ENCODE measurements around the gene AKT3. TPM values are rescaled to one million over a fixed set of nuclear protein-coding genes. Genes with fewer than 3 reads are reported as not detected.

Gene AKT3
- total RNA-seq, 2 experiments from 2014 or later, result 29.3 to 34.6 TPM

- intact Hi-C loops (cut with DNase I, micrococcal nuclease), result loop anchor here in 1 of 2 experiments (10.0 kb wide), 1 partner anchor 804 kb away; no protein-coding TSS in a partner anchor
- Mint-ChIP-seq H3K9me3 (ENCODE audit: low read depth) (no peaks in the 10 kb centered on the region), H3K4me1 (peaks cover 10% of the 10 kb centered on the region), H3K27me3 (no peaks in the 10 kb centered on the region), H3K27ac (no peak overlapping the region), H3K4me3 (no peak overlapping the region), H3K36me3 (ENCODE audit: low read depth) (no peaks in the 10 kb centered on the region)
- DNase-seq (no peak), ATAC-seq (no peak)
- ChIA-PET CTCF (no interaction called here), POLR2A (no interaction called here)
Measured at GRCh38 chr1:243471026-243471685, 378.9 kb downstream of the AKT3 start.

- Mint-ChIP-seq H3K4me1 (peaks cover 10% of the 10 kb centered on the region), H3K4me3 (no peak overlapping the region), H3K27ac (no peak overlapping the region), H3K36me3 (ENCODE audit: low read depth) (no peaks in the 10 kb centered on the region), H3K27me3 (no peaks in the 10 kb centered on the region), H3K9me3 (ENCODE audit: low read depth) (no peaks in the 10 kb centered on the region)
- intact Hi-C loops (cut with DNase I, micrococcal nuclease), result loop anchor here in 1 of 2 experiments (10.0 kb wide), 1 partner anchor 804 kb away; no protein-coding TSS in a partner anchor
- POLR2A ChIA-PET, result no interaction called here
- ATAC-seq (no peak), DNase-seq (no peak)
- CTCF ChIA-PET, result no interaction called here
Measured at GRCh38 chr1:243470502-243470901, 379.5 kb downstream of the AKT3 start.

- intact Hi-C loops (cut with DNase I, micrococcal nuclease), result no loop called here
- peaks cover 10% of the 10 kb centered on the region for H3K4me1 Mint-ChIP-seq
- no peak overlapping the region for H3K27ac Mint-ChIP-seq
- DNase-seq, result no peak
- no peak overlapping the region for H3K4me3 Mint-ChIP-seq
- no peak for ATAC-seq
- no peaks in the 10 kb centered on the region for H3K9me3 Mint-ChIP-seq (ENCODE audit: low read depth)
- ChIA-PET CTCF (interaction anchor here (0.6 kb wide), 1 partner anchor 410 kb away, joined by 3 read pairs; no protein-coding TSS in a partner anchor), POLR2A (no interaction called here)
- H3K36me3 Mint-ChIP-seq (ENCODE audit: low read depth), result no peaks in the 10 kb centered on the region
- no peaks in the 10 kb centered on the region for H3K27me3 Mint-ChIP-seq
Measured at GRCh38 chr1:243469497-243469896, 380.5 kb downstream of the AKT3 start.

- H3K4me1 Mint-ChIP-seq, result no peaks in the 10 kb centered on the region
- peaks cover 3% of the 10 kb centered on the region for H3K36me3 Mint-ChIP-seq (ENCODE audit: low read depth)
- no peak overlapping the region for H3K4me3 Mint-ChIP-seq
- no peak for DNase-seq
- intact Hi-C loops (cut with DNase I, micrococcal nuclease), result no loop called here
- H3K9me3 Mint-ChIP-seq (ENCODE audit: low read depth), result no peaks in the 10 kb centered on the region
- H3K27ac Mint-ChIP-seq, result no peak overlapping the region
- H3K27me3 Mint-ChIP-seq, result no peaks in the 10 kb centered on the region
- no peak for ATAC-seq
- CTCF ChIA-PET, result interaction anchor here (0.9 kb wide), 1 partner anchor 527 kb away, joined by 3 read pairs; no protein-coding TSS in a partner anchor
- POLR2A ChIA-PET, result no interaction called here
Measured at GRCh38 chr1:243465738-243466137, 384.3 kb downstream of the AKT3 start.

DNA sequence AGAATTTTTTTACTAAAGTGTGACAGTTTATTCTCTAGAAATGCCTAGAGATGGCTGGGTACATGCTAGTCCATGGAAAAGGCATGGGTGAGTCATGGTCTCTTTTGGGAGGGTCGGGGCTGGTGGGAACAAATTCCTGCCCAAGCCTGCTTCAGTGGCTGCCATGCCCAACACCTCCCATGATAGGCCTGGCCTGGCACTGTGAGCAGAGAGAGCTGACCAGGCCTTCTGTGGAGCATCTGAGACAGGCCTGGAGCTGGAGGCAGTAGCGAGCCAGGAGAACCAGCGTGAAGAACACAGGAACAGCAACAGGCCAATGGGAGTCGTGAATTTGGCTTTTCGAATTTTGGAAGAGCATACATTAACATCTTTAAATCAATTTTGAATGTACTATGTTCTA lies 385.0 kb downstream of the AKT3 start:
- H3K4me1 Mint-ChIP-seq, result no peaks in the 10 kb centered on the region
- no peaks in the 10 kb centered on the region for H3K27me3 Mint-ChIP-seq
- no peak overlapping the region for H3K4me3 Mint-ChIP-seq
- intact Hi-C loops (cut with DNase I, micrococcal nuclease), result no loop called here
- H3K9me3 Mint-ChIP-seq (ENCODE audit: low read depth), result no peaks in the 10 kb centered on the region
- peak overlapping the region; percentile 37 for H3K27ac Mint-ChIP-seq
- ChIA-PET POLR2A (no interaction called here), CTCF (no interaction called here)
- DNase-seq (no peak), ATAC-seq (no peak)
- peaks cover 3% of the 10 kb centered on the region for H3K36me3 Mint-ChIP-seq (ENCODE audit: low read depth)

DNA sequence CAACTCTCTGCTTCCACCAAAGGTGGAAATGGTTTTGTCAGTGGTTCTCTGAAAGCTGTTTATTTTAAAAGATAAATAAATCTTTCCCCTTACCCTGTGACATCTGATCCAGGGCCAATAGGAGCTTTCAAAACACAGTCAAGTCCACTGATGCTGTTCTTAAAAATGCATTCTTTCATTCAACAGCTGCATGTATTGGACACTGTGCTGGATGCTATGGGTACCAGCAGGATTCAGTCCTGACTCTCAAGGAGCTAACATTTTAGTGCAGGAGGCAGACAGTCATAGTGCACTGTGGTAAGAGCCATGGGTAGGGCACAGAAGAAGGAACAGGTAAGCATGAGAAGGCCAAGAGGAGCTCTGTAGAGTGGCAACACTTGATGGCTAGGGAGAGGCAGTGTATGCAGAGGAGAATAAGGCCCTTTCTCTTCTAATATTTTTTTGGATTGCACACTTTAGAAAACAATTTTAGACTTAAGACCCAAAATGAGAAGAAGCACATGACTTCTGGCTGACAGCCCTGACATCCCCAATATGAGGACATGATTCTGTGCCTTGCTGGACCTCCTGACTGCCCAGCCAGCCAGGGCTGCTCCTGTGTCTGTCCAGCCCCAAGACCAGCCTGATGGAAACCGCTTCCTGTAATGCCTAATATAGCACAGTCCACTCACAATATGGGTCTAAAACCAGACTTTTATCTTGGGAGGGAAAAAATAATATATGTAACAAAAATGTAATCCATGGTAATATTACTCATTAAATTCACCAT lies 386.9 kb downstream of the AKT3 start:
- CTCF ChIA-PET, result no interaction called here

GRCh38 chr1:243461700-243462099 lies 388.3 kb downstream of the AKT3 start:
- H3K27me3 Mint-ChIP-seq, result no peaks in the 10 kb centered on the region
- ChIA-PET POLR2A (no interaction called here), CTCF (interaction anchor here (0.7 kb wide), 1 partner anchor 118 kb away, joined by 3 read pairs; no protein-coding TSS in a partner anchor)
- intact Hi-C loops (cut with DNase I, micrococcal nuclease), result no loop called here
- peaks cover 3% of the 10 kb centered on the region for H3K36me3 Mint-ChIP-seq (ENCODE audit: low read depth)
- DNase-seq (no peak), ATAC-seq (no peak)
- no peak overlapping the region for H3K4me3 Mint-ChIP-seq
- H3K9me3 Mint-ChIP-seq (ENCODE audit: low read depth), result no peaks in the 10 kb centered on the region
- no peaks in the 10 kb centered on the region for H3K4me1 Mint-ChIP-seq
- no peak overlapping the region for H3K27ac Mint-ChIP-seq

More for the DNA sequence above, 386.9 kb downstream of the AKT3 start:
- Mint-ChIP-seq H3K27me3 (no peaks in the 10 kb centered on the region), H3K4me3 (no peak overlapping the region), H3K4me1 (no peaks in the 10 kb centered on the region), H3K36me3 (ENCODE audit: low read depth) (peaks cover 3% of the 10 kb centered on the region), H3K9me3 (ENCODE audit: low read depth) (no peaks in the 10 kb centered on the region), H3K27ac (no peak overlapping the region)
- intact Hi-C loops (cut with DNase I, micrococcal nuclease), result no loop called here
- POLR2A ChIA-PET, result no interaction called here
- DNase-seq, result no peak
- no peak for ATAC-seq

DNA sequence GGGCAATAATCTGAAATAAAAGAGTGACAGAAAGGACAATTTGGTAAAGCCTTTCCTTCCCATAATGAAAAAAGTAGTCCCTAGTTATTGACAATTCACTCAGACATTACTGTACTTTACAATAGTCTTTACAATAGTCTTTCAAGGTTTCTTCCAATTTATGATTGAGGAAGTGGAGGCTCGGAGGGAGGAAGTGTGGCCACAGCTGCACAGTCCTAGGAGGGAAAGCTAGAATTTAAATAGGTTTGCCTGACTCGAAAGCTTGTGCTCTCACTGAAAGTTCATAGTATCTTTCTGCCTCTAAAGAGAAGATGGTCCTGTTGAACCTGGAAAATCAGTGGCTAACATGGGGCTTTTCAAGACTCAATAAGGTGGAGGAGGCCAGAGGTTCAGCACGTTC lies 391.0 kb downstream of the AKT3 start:
- Mint-ChIP-seq H3K9me3 (ENCODE audit: low read depth) (no peaks in the 10 kb centered on the region), H3K27ac (no peak overlapping the region), H3K4me3 (no peak overlapping the region), H3K36me3 (ENCODE audit: low read depth) (peaks cover 3% of the 10 kb centered on the region), H3K27me3 (no peaks in the 10 kb centered on the region), H3K4me1 (no peaks in the 10 kb centered on the region)
- intact Hi-C loops (cut with DNase I, micrococcal nuclease), result no loop called here
- ATAC-seq, result no peak
- CTCF ChIA-PET, result interaction anchor here (1.0 kb wide), 1 partner anchor 174 kb away, joined by 3 read pairs; no protein-coding TSS in a partner anchor
- no peak for DNase-seq
- POLR2A ChIA-PET, result no interaction called here

DNA sequence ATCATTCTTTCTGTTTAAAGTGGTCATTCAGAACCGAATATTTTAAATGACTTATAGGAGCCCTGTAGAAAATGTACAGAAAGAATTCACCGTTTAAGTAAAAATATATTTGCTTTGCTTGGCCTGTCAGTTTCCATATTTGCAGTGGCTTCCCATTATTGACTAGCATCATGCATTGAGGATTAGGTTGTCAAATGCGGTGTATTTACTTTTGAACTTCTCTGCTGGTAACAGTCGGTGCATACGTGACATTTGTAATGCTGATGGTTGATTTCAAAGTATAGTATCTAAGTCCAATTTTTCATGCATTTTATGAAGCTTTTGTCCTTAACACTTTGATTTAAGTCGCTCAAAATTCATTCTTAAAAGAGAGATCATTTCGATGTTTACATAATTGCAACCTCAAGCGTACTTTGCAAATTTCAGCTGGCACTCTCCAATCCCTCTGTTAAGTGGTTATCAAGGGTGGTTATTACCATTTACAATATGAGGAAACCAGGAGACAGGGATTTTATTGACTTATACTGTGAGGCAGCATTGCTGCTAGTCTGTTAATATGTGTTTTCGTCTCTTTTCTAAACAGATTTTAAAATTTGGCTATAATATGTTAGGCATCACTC lies 392.6 kb downstream of the AKT3 start:
- POLR2A ChIA-PET, result no interaction called here
- CTCF ChIA-PET, result interaction anchor here (0.5 kb wide), 1 partner anchor 858 kb away, joined by 3 read pairs; no protein-coding TSS in a partner anchor
- Mint-ChIP-seq H3K27me3 (no peaks in the 10 kb centered on the region), H3K9me3 (ENCODE audit: low read depth) (no peaks in the 10 kb centered on the region), H3K4me3 (no peak overlapping the region), H3K27ac (no peak overlapping the region), H3K36me3 (ENCODE audit: low read depth) (peaks cover 3% of the 10 kb centered on the region), H3K4me1 (no peaks in the 10 kb centered on the region)
- intact Hi-C loops (cut with DNase I, micrococcal nuclease), result no loop called here
- no peak for ATAC-seq
- DNase-seq, result no peak

DNA sequence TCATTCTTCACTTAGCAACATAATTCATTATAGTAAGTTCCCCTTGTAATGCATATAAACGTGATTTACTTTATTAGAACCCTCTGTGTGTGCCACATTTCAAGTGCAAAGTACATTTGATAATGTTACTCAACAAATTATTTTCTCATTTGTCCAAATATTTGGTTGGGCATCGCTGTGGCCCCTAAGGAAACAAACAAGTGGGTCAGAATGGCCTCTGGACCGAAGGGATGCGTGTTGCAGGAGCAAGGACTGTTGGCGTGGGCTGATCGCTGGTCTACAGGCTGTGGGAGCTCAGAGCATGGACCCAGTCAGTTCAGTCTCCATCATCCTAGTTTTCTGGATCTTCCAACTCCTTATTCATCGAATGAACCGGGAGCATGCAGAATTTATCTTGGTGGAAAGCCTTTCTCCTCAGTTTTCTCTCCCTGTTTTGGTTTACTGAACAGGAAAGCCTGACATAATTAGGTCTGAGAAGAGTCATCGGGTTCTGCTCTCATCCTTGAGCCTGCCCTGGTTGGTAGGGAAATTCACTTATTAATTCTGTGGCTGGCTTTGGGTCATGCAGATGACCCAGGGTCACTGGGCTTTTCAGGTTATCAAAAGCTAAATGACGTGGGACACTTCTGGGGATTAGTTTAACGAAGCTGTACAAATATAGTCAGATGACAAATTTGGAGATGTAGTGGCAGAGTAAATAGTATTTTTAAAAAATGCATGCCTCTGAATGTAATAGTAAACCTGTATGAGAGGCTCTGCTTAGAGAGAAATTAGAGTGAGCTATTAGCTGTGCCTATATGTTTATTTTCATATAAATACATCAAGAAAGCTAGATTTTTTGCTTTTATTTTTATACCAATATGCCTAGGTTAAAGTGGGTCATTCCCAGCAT lies 394.0 kb downstream of the AKT3 start:
- ChIA-PET POLR2A (no interaction called here), CTCF (no interaction called here)
- no peak overlapping the region for H3K4me3 Mint-ChIP-seq
- H3K4me1 Mint-ChIP-seq, result no peaks in the 10 kb centered on the region
- DNase-seq (no peak), ATAC-seq (no peak)
- H3K36me3 Mint-ChIP-seq (ENCODE audit: low read depth), result no peaks in the 10 kb centered on the region
- intact Hi-C loops (cut with DNase I, micrococcal nuclease), result no loop called here
- no peaks in the 10 kb centered on the region for H3K27me3 Mint-ChIP-seq
- no peaks in the 10 kb centered on the region for H3K9me3 Mint-ChIP-seq (ENCODE audit: low read depth)
- H3K27ac Mint-ChIP-seq, result no peak overlapping the region

GRCh38 chr1:243454328-243454997 lies 395.6 kb downstream of the AKT3 start:
- ATAC-seq (no peak), DNase-seq (no peak)
- H3K27me3 Mint-ChIP-seq, result no peaks in the 10 kb centered on the region
- H3K9me3 Mint-ChIP-seq (ENCODE audit: low read depth), result no peaks in the 10 kb centered on the region
- no peaks in the 10 kb centered on the region for H3K4me1 Mint-ChIP-seq
- no peak overlapping the region for H3K4me3 Mint-ChIP-seq
- intact Hi-C loops (cut with DNase I, micrococcal nuclease), result no loop called here
- ChIA-PET CTCF (interaction anchor here (1.0 kb wide), 1 partner anchor 294 kb away, joined by 3 read pairs; no protein-coding TSS in a partner anchor), POLR2A (no interaction called here)
- no peak overlapping the region for H3K27ac Mint-ChIP-seq
- no peaks in the 10 kb centered on the region for H3K36me3 Mint-ChIP-seq (ENCODE audit: low read depth)

Data from activated CD4-positive, alpha-beta T cell treated with anti-CD3 and anti-CD28 coated beads for 36 hours (primary cell).